Measurements from ENCODE around the gene TNFRSF21.

- no peak for TF ChIP-seq CTCF (conservative IDR thresholded peaks at IDR 0.05; ENCODE audit: low read length)
- no peak for TF ChIP-seq EZH2phosphoT487 (IDR thresholded peaks at IDR 0.05; ENCODE audit: borderline replicate concordance, low read depth, low read length)
Observed at GRCh38 chr6:47234266-47234933, 75.3 kb downstream of the TNFRSF21 start.
